Activated gamma-delta T cell (primary cell): ENCODE results near the gene FAT2.
A peak's percentile ranks its signal among the peaks of the same experiment; 100 is the strongest.
"Not testable (repeated sequence)": the region's sequence is repeated elsewhere in the genome, so short reads cannot be mapped to it uniquely, and the experiment has no call there.

ENCODE experiments used
- DNase-seq: peaks from one replicate; lab custom pipeline; 2025; lab: John Stamatoyannopoulos, UW

Gene FAT2

DNA sequence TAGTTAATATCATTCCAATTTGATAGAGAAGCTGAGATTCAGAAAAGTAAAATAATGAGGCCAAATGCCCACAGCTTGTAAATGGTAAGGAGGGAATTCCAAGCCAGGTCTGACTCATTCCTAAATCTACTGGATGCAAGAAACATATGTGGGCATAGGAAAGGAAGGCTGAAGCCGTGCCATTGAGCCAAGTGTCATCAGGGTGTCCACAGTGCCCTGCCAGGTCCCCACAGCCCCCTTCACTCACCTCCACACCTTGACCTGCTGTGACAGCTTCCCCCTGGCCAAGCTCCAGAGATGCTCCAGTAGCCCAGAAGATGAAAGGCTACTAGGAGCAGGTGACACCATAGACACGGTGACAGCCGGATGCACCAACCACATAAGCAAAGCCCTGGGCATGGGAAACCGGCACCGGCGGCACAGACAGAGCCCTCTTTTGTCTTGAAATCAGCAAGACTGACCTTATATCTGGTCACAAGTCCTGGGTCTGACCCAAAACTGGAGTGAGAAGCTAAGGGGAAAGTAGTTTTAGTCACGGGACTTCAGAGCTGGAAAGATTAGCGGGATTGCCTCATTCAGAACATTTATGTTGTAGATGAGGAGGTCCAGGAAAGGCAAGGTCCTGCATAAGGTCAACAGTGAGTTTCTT is 20.1 kb upstream of the FAT2 start:
- DNase-seq = no peak

DNA sequence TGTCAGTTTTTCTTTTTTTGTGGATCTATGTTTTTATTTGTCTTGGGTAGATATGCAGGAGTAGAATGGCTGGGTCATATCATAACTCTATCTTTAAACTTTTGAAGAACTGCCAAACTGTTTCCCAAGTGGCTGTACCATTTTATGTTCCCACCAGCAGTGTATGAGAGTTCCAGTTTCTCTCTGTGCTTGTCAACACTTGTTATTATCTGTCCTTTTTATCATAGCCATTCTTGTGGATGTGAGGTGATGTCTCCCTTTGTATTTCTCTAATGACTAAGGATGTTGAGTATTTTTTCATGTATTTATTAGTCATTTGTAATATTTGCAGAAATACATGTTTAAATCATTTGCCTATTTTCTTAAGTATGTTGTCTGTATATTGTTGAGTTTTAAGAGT is 17.4 kb upstream of the FAT2 start:
- DNase-seq = no peak

DNA sequence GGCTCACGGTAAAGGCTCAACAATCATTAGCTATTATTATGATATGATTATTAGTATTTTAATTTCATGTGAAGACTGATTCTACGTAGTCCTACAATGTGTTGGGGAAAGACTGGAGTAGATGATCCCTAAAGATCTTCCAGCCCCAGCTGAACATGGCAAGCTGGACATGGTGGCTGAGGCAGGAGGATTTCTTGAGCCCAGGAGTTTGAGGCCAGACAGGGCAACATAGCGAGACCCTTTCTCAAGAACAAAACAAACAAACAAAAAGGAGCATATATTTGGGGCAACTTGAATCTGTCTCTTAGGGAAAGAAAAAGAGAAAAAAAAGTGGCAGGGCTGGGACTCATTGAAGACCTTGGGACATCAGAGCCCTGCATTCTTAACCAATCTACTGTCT is 16.2 kb upstream of the FAT2 start:
- DNase-seq = no peak

DNA sequence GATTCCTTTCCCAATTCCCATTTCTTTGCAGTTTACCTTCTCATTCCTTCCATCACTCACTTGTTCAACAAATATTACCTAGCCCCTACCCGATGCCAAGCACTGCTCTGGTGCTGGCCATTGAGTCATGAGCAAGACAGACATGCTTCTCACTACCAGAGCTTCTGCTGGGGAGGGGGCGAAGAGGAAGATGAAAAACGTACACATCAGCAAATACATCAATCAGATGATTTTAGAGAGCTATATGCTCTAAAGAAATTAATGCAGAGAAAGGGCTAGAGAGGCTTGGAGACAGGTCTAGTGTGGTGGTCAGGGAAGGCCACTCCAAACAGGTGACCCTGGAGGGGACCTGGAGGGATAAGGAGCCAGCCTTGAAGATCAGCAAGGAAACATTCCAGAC is 14.4 kb upstream of the FAT2 start:
- DNase-seq = no peak

GRCh38 chr5:151602806-151603205 is 11.7 kb upstream of the FAT2 start:
- DNase-seq = no peak

DNA sequence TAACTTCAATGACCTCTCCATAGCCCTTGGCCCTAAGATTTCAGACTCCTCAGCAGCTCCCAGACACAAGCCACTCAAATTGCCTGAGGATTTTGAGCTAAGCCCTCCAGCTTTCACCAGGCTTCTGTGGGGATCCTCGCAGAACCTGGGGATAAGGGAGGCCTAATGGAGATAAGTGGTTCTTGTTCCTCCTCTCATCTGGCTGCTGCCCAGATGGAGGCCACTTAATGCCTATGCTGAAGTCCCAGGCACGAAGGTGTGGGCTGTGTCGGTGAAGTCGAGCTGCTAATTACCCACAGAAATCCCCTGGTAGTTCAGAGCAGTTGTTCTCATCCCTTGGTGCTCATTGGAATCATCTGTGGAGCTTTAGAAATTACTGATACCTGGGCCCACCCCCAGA is 10.3 kb upstream of the FAT2 start:
- no peak for DNase-seq

GRCh38 chr5:151600069-151600665 is 9.0 kb upstream of the FAT2 start:
- no peak for DNase-seq

GRCh38 chr5:151598984-151599383 is 7.9 kb upstream of the FAT2 start:
- DNase-seq = no peak

GRCh38 chr5:151598549-151598948 is 7.4 kb upstream of the FAT2 start:
- DNase-seq = no peak

DNA sequence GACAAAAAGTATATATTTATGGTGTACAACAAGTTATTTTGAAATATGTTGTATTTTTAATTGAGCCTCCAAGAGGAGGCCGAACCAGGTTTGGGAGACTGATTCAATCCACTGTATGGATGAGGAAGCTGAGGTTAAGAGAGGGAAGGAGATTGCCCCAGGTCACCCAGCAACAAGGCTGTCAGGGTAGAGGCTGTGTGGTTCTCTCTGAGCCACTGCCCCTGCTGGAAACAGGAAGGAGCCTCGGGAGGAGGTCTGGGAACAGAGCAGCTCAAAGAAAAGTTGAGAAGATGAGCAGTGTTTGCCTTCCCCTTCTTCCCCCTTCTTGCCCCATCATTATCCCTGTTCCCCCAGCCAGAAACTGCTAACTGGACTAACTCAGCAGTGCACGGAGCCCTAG is 6.6 kb upstream of the FAT2 start:
- DNase-seq = no peak

DNA sequence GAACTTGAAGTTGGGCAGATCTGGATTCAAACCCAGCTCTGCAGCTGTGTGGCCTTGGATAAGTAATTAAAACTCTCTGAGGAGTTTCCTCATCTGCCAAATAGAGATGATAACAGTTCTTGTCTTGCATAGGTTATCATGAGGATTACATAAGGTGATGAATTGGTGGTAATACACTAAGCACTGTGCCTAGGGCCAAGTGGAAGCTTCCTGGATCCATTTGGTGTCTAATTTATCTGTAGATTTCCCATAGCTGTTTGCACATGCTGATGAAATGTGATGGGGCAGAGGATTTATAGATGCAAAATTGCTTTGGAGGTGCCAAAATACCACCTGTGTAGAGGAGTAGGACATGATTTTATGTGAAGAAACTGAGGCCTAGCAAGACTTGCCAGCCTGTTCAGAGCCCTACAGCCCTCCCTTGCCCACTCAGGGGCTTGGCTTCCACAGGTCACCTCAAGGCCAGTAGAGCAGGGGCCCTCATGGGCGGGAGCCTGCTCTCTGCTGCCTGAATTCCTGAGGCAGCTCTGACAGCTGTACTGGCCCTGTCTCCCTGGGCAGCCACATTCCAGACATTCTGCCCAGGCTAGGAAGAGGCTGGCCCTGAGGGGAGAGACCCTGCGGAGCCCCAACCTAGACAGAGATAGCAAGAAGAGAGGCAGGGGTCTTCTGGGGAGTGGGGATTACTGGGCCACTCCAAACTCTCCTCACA is 5.9 kb upstream of the FAT2 start:
- no peak for DNase-seq

- peak; percentile 4 for DNase-seq
Observed at GRCh38 chr5:151595411-151595826, 4.3 kb upstream of the FAT2 start.

- DNase-seq = no peak
Observed at GRCh38 chr5:151592855-151593408, 1.8 kb upstream of the FAT2 start.

DNA sequence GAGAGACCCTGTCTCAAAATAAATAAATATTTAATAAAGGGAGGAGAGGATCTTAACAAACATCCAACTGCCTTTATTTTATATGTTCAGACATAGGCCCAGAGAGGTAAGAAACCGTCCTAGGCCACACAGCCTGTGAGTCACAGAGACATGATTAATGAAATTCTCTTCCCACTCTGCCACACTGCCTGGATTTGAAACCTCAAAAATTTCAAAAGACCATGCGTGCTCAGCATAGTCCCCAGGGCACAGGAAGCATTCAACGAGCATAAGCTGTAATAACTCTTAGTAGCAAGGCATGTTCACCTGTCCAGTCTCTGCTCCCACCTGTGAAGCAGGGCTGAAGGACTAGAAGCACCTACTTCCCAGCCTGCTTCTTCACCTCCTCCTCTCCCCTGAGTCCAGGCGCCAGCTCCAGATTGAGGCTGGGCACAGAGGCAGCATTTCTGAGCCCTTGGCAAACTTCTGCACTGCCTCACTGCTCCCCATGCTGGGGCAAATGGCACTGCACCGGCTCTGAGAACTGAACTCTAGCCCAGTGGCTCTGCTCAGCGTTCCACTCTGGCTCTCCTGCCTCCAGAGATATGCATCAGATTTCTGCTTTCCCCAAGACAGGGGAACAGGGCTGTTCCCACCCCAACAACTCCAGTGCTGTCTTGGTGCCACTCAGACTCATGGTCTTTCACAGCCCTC is 1.1 kb downstream of the FAT2 start:
- no peak for DNase-seq

GRCh38 chr5:151587796-151588555 is 3.2 kb downstream of the FAT2 start:
- DNase-seq = no peak

GRCh38 chr5:151585970-151586369 is 5.2 kb downstream of the FAT2 start:
- no peak for DNase-seq

- DNase-seq = not testable (repeated sequence)
Observed at GRCh38 chr5:151585344-151585743, 5.8 kb downstream of the FAT2 start.

- DNase-seq = no peak
Observed at GRCh38 chr5:151584057-151584937, 6.8 kb downstream of the FAT2 start.

GRCh38 chr5:151581812-151582583 is 9.1 kb downstream of the FAT2 start:
- no peak for DNase-seq

DNA sequence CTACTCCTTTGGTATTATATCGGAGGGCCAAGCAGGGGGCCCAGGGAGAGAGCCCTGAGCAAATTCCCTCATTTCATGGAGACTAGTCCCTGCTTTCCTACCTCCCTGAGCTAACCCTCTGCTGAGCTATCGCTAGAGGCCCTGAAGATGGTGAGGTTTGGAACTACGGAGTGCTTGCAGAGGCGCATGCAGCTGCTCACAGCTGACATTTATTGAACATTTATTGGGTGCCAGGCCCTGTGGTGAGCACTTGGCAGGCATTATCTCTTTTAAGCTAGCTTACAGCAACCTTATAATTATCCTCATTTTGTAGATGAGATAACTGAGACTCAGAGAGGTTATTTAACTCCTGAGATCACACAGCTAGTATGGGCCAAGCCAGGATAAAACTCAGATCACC is 9.8 kb downstream of the FAT2 start:
- no peak for DNase-seq
